H4 (cell line): Measurements from ENCODE around the gene DUXA. TPM values are rescaled to one million over a fixed set of nuclear protein-coding genes. Genes with fewer than 3 reads are reported as not detected.

ENCODE experiments used
- DNase-seq: peaks from one replicate; pipeline ENCODE4 v3.0.0-alpha.2; 2015; ENCODE audit warnings: low spot score
- total RNA-seq: library from RNA; depleted of rRNA; stranded (reverse); fragments of >200 nt; shearing (Covaris generic); gene quantifications from 2 replicates; pipeline ENCODE4 v1.2.3, GENCODE V29; 2014; rRNA removed

DUXA gene
- total RNA-seq, 1 experiment from 2014 or later: 0.08 TPM

GRCh38 chr19:57105976-57106721 is 61.1 kb downstream of the DUXA start:
- DNase-seq: no peak

Other genes starting within 250 kb of the DUXA start
- gene USP29, start 47.5 kb downstream of the DUXA start, total RNA-seq: not detected in 2 replicates
- not detected in 2 replicates for gene ZIM3, start 22.3 kb downstream of the DUXA start, total RNA-seq
- gene ZNF264, start 24.0 kb upstream of the DUXA start, total RNA-seq: 9.6 and 11.9 TPM in 2 replicates
- gene AURKC, start 63.5 kb upstream of the DUXA start, total RNA-seq: 1.2 and 1.3 TPM in 2 replicates
- 6.1 and 7.8 TPM in 2 replicates for gene ZNF805, start 73.1 kb upstream of the DUXA start, total RNA-seq
- gene ZNF460, start 113.0 kb upstream of the DUXA start, total RNA-seq: 29.7 and 30.4 TPM in 2 replicates
- gene ZNF543, start 153.0 kb upstream of the DUXA start, total RNA-seq: 6.9 and 7.7 TPM in 2 replicates
- 9.4 and 11.4 TPM in 2 replicates for gene ZNF304, start 183.8 kb upstream of the DUXA start, total RNA-seq
- 38.7 and 39.0 TPM in 2 replicates for gene TRAPPC2B, start 196.1 kb upstream of the DUXA start, total RNA-seq
- 1.8 and 3.6 TPM in 2 replicates for gene ZNF547, start 196.1 kb upstream of the DUXA start, total RNA-seq
- 15.0 and 20.7 TPM in 2 replicates for gene ZNF548, start 222.4 kb upstream of the DUXA start, total RNA-seq
- gene ZNF17, start 243.7 kb upstream of the DUXA start, total RNA-seq: 3.1 and 4.5 TPM in 2 replicates